Superior temporal gyrus (tissue), 1 donor: ENCODE results near the gene RNF13.
"Not testable (repeated sequence)": the region's sequence is repeated elsewhere in the genome, so short reads cannot be mapped to it uniquely, and the experiment has no call there.

Experiments used
- DNase-seq: peaks from one replicate; pipeline ENCODE4 v3.0.0-alpha.2; 2016; ENCODE audit errors: extremely low spot score

The RNF13 gene

GRCh38 chr3:149839896-149840295 lies 26.9 kb downstream of the RNF13 start:
- no peak for DNase-seq

- DNase-seq = no peak
Measured at GRCh38 chr3:149843502-149843901, 30.5 kb downstream of the RNF13 start.

GRCh38 chr3:149844091-149844490 lies 31.1 kb downstream of the RNF13 start:
- DNase-seq = no peak

GRCh38 chr3:149845570-149846244 lies 32.7 kb downstream of the RNF13 start:
- no peak for DNase-seq

- no peak for DNase-seq
Measured at GRCh38 chr3:149848238-149848637, 35.2 kb downstream of the RNF13 start.

GRCh38 chr3:149848688-149849087 lies 35.7 kb downstream of the RNF13 start:
- DNase-seq = no peak

- no peak for DNase-seq
Measured at GRCh38 chr3:149850787-149851584, 38.0 kb downstream of the RNF13 start.

GRCh38 chr3:149858911-149859310 lies 45.9 kb downstream of the RNF13 start:
- no peak for DNase-seq

- no peak for DNase-seq
Measured at GRCh38 chr3:149860881-149861280, 47.9 kb downstream of the RNF13 start.

GRCh38 chr3:149867563-149867962 lies 54.5 kb downstream of the RNF13 start:
- DNase-seq = no peak

GRCh38 chr3:149871855-149872254 lies 58.8 kb downstream of the RNF13 start:
- DNase-seq = no peak

- no peak for DNase-seq
Measured at GRCh38 chr3:149872589-149872988, 59.6 kb downstream of the RNF13 start.

- no peak for DNase-seq
Measured at GRCh38 chr3:149877668-149878067, 64.7 kb downstream of the RNF13 start.

GRCh38 chr3:149879872-149880271 lies 66.9 kb downstream of the RNF13 start:
- peak; percentile 91 for DNase-seq

GRCh38 chr3:149881879-149882278 lies 68.9 kb downstream of the RNF13 start:
- DNase-seq = no peak

GRCh38 chr3:149883134-149883533 lies 70.1 kb downstream of the RNF13 start:
- DNase-seq = no peak

- not testable (repeated sequence) for DNase-seq
Measured at GRCh38 chr3:149883860-149884259, 70.8 kb downstream of the RNF13 start.

GRCh38 chr3:149884848-149885247 lies 71.8 kb downstream of the RNF13 start:
- DNase-seq = not testable (repeated sequence)

GRCh38 chr3:149886957-149887356 lies 73.9 kb downstream of the RNF13 start:
- no peak for DNase-seq

GRCh38 chr3:149891621-149892020 lies 78.6 kb downstream of the RNF13 start:
- no peak for DNase-seq

GRCh38 chr3:149892371-149892770 lies 79.4 kb downstream of the RNF13 start:
- DNase-seq = no peak

GRCh38 chr3:149894205-149894604 lies 81.2 kb downstream of the RNF13 start:
- no peak for DNase-seq

GRCh38 chr3:149895339-149895738 lies 82.3 kb downstream of the RNF13 start:
- DNase-seq = no peak
